Activated naive CD8-positive, alpha-beta T cell treated with anti-CD3 and anti-CD28 coated beads, Interleukin-2, amount 50 U/mL, for 24 hours (primary cell): ENCODE data around the gene SEMA6B.
"Not testable (repeated sequence)": the region's sequence is repeated elsewhere in the genome, so short reads cannot be mapped to it uniquely, and the experiment has no call there.

Experiments used
- ATAC-seq: fragments of 150-1000 bp; cut with Tn5 transposase; one replicate; pipeline ENCODE4 v1.10.0; 2021
- DNase-seq: peaks from one replicate; pipeline ENCODE4 v3.0.0; 2021
- H3K27ac Mint-ChIP-seq: one replicate; pipeline ENCODE4 v1.8.0; 2021; ENCODE audit warnings: mild to moderate bottlenecking, mixed read lengths
- H3K27me3 Mint-ChIP-seq: one replicate; pipeline ENCODE4 v1.8.0; 2021; ENCODE audit warnings: mixed read lengths
- H3K36me3 Mint-ChIP-seq: one replicate; pipeline ENCODE4 v1.8.0; 2021; ENCODE audit warnings: low read depth, mixed read lengths
- H3K4me1 Mint-ChIP-seq: one replicate; pipeline ENCODE4 v1.8.0; 2021; ENCODE audit warnings: mixed read lengths
- H3K4me3 Mint-ChIP-seq: one replicate; pipeline ENCODE4 v1.8.0; 2021; ENCODE audit warnings: mild to moderate bottlenecking, moderate library complexity, mixed read lengths
- H3K9me3 Mint-ChIP-seq: one replicate; pipeline ENCODE4 v1.8.0; 2021; ENCODE audit warnings: mixed read lengths

SEMA6B gene

GRCh38 chr19:4570916-4571304, 11.4 kb upstream of the SEMA6B start:
- Mint-ChIP-seq H3K4me1 (peaks cover 10% of the 10 kb centered on the region), H3K9me3 (no peaks in the 10 kb centered on the region), H3K27me3 (peaks cover 24% of the 10 kb centered on the region)

GRCh38 chr19:4570402-4570801, 10.9 kb upstream of the SEMA6B start:
- Mint-ChIP-seq H3K4me1 (peaks cover 5% of the 10 kb centered on the region), H3K9me3 (no peaks in the 10 kb centered on the region), H3K36me3 (no peaks in the 10 kb centered on the region), H3K4me3 (no peak overlapping the region), H3K27ac (no peak overlapping the region), H3K27me3 (peaks cover 19% of the 10 kb centered on the region)
- DNase-seq (no peak), ATAC-seq (no peak)

More at GRCh38 chr19:4570916-4571304, 11.4 kb upstream of the SEMA6B start:
- DNase-seq (no peak), ATAC-seq (no peak)
- Mint-ChIP-seq H3K4me3 (no peak overlapping the region), H3K36me3 (no peaks in the 10 kb centered on the region), H3K27ac (no peak overlapping the region)

GRCh38 chr19:4568886-4569285, 9.4 kb upstream of the SEMA6B start:
- ATAC-seq (no peak), DNase-seq (no peak)
- Mint-ChIP-seq H3K4me3 (no peak overlapping the region), H3K4me1 (no peaks in the 10 kb centered on the region), H3K36me3 (no peaks in the 10 kb centered on the region), H3K27ac (no peak overlapping the region), H3K27me3 (peaks cover 11% of the 10 kb centered on the region), H3K9me3 (no peaks in the 10 kb centered on the region)

- H3K27ac Mint-ChIP-seq: no peak overlapping the region
- no peak overlapping the region for H3K4me3 Mint-ChIP-seq
- H3K4me1 Mint-ChIP-seq: no peaks in the 10 kb centered on the region
- H3K9me3 Mint-ChIP-seq: no peaks in the 10 kb centered on the region
- ATAC-seq (peak; percentile 72), DNase-seq (peak; percentile 76)
- peaks cover 6% of the 10 kb centered on the region for H3K27me3 Mint-ChIP-seq
- H3K36me3 Mint-ChIP-seq: no peaks in the 10 kb centered on the region
Observed at GRCh38 chr19:4567584-4568071, 8.1 kb upstream of the SEMA6B start.

GRCh38 chr19:4566402-4567051, 7.0 kb upstream of the SEMA6B start:
- no peaks in the 10 kb centered on the region for H3K4me1 Mint-ChIP-seq
- no peaks in the 10 kb centered on the region for H3K36me3 Mint-ChIP-seq
- DNase-seq (no peak), ATAC-seq (no peak)
- H3K27ac Mint-ChIP-seq: no peak overlapping the region
- peaks cover 6% of the 10 kb centered on the region for H3K27me3 Mint-ChIP-seq
- H3K9me3 Mint-ChIP-seq: no peaks in the 10 kb centered on the region
- H3K4me3 Mint-ChIP-seq: no peak overlapping the region

GRCh38 chr19:4563562-4563961, 4.1 kb upstream of the SEMA6B start:
- not testable (repeated sequence) for H3K27me3 Mint-ChIP-seq, H3K27ac Mint-ChIP-seq, H3K36me3 Mint-ChIP-seq, H3K4me3 Mint-ChIP-seq, ATAC-seq, H3K4me1 Mint-ChIP-seq, DNase-seq, H3K9me3 Mint-ChIP-seq

GRCh38 chr19:4562085-4562484, 2.6 kb upstream of the SEMA6B start:
- not testable (repeated sequence) for H3K9me3 Mint-ChIP-seq, H3K27me3 Mint-ChIP-seq, H3K36me3 Mint-ChIP-seq, H3K27ac Mint-ChIP-seq, DNase-seq, H3K4me3 Mint-ChIP-seq, H3K4me1 Mint-ChIP-seq
- ATAC-seq: peak; percentile 44

GRCh38 chr19:4557971-4558941, 1.2 kb downstream of the SEMA6B start:
- DNase-seq (peak; percentile 52), ATAC-seq (no peak)
- H3K27ac Mint-ChIP-seq: no peak overlapping the region
- H3K36me3 Mint-ChIP-seq: no peaks in the 10 kb centered on the region
- H3K4me3 Mint-ChIP-seq: no peak overlapping the region
- no peaks in the 10 kb centered on the region for H3K4me1 Mint-ChIP-seq
- no peaks in the 10 kb centered on the region for H3K9me3 Mint-ChIP-seq
- no peaks in the 10 kb centered on the region for H3K27me3 Mint-ChIP-seq

- DNase-seq (peak; percentile 49), ATAC-seq (peak; percentile 35)
- H3K9me3 Mint-ChIP-seq: no peaks in the 10 kb centered on the region
- no peaks in the 10 kb centered on the region for H3K27me3 Mint-ChIP-seq
- H3K4me1 Mint-ChIP-seq: no peaks in the 10 kb centered on the region
- no peaks in the 10 kb centered on the region for H3K36me3 Mint-ChIP-seq
- H3K27ac Mint-ChIP-seq: no peak overlapping the region
- H3K4me3 Mint-ChIP-seq: no peak overlapping the region
Observed at GRCh38 chr19:4557144-4557970, 2.1 kb downstream of the SEMA6B start.

GRCh38 chr19:4556597-4557127, 2.8 kb downstream of the SEMA6B start:
- Mint-ChIP-seq H3K4me3 (no peak overlapping the region), H3K27me3 (no peaks in the 10 kb centered on the region), H3K36me3 (no peaks in the 10 kb centered on the region), H3K9me3 (no peaks in the 10 kb centered on the region), H3K27ac (no peak overlapping the region), H3K4me1 (no peaks in the 10 kb centered on the region)
- ATAC-seq: no peak
- DNase-seq: peak; percentile 50

- Mint-ChIP-seq H3K4me3 (no peak overlapping the region), H3K27me3 (no peaks in the 10 kb centered on the region), H3K36me3 (no peaks in the 10 kb centered on the region), H3K9me3 (no peaks in the 10 kb centered on the region), H3K4me1 (no peaks in the 10 kb centered on the region), H3K27ac (no peak overlapping the region)
- ATAC-seq (no peak), DNase-seq (no peak)
Observed at GRCh38 chr19:4555657-4556561, 3.6 kb downstream of the SEMA6B start.

- no peaks in the 10 kb centered on the region for H3K9me3 Mint-ChIP-seq
- no peak overlapping the region for H3K4me3 Mint-ChIP-seq
- H3K27me3 Mint-ChIP-seq: no peaks in the 10 kb centered on the region
- no peaks in the 10 kb centered on the region for H3K4me1 Mint-ChIP-seq
- DNase-seq: no peak
- H3K27ac Mint-ChIP-seq: no peak overlapping the region
- no peaks in the 10 kb centered on the region for H3K36me3 Mint-ChIP-seq
- no peak for ATAC-seq
Observed at GRCh38 chr19:4554717-4555116, 4.8 kb downstream of the SEMA6B start.

GRCh38 chr19:4553775-4554174, 5.7 kb downstream of the SEMA6B start:
- no peak overlapping the region for H3K4me3 Mint-ChIP-seq
- no peak overlapping the region for H3K27ac Mint-ChIP-seq
- ATAC-seq (no peak), DNase-seq (no peak)
- no peaks in the 10 kb centered on the region for H3K9me3 Mint-ChIP-seq
- H3K4me1 Mint-ChIP-seq: no peaks in the 10 kb centered on the region
- peaks cover 3% of the 10 kb centered on the region for H3K27me3 Mint-ChIP-seq
- H3K36me3 Mint-ChIP-seq: no peaks in the 10 kb centered on the region
